COLO829 (cell line): ENCODE results near the gene ART3.

Source experiments
- DNase-seq: peaks from one replicate; pipeline ENCODE4 v3.0.0; 2012; ENCODE audit warnings: low spot score

Gene ART3

GRCh38 chr4:76072760-76073159, 1.7 kb upstream of the ART3 start:
- no peak for DNase-seq

- peak; percentile 63 for DNase-seq
Observed at GRCh38 chr4:76074993-76075600, 588 bp downstream of the ART3 start.

- no peak for DNase-seq
Observed at GRCh38 chr4:76078033-76078613, 3.6 kb downstream of the ART3 start.

- DNase-seq: no peak
Observed at GRCh38 chr4:76083386-76083988, 9.0 kb downstream of the ART3 start.

- DNase-seq: no peak
Observed at GRCh38 chr4:76084542-76084941, 10.0 kb downstream of the ART3 start.

GRCh38 chr4:76087007-76087769, 12.7 kb downstream of the ART3 start:
- peak; percentile 94 for DNase-seq

- DNase-seq: no peak
Observed at GRCh38 chr4:76088719-76089118, 14.2 kb downstream of the ART3 start.

GRCh38 chr4:76090241-76090691, 15.8 kb downstream of the ART3 start:
- peak; percentile 94 for DNase-seq

GRCh38 chr4:76091052-76091451, 16.5 kb downstream of the ART3 start:
- DNase-seq: no peak

- DNase-seq: no peak
Observed at GRCh38 chr4:76095568-76095967, 21.1 kb downstream of the ART3 start.

- no peak for DNase-seq
Observed at GRCh38 chr4:76096076-76096475, 21.6 kb downstream of the ART3 start.

GRCh38 chr4:76105652-76106051, 31.1 kb downstream of the ART3 start:
- no peak for DNase-seq

GRCh38 chr4:76106442-76106841, 31.9 kb downstream of the ART3 start:
- no peak for DNase-seq

- no peak for DNase-seq
Observed at GRCh38 chr4:76108467-76109181, 34.1 kb downstream of the ART3 start.

GRCh38 chr4:76116821-76117220, 42.3 kb downstream of the ART3 start:
- DNase-seq: no peak

- no peak for DNase-seq
Observed at GRCh38 chr4:76117536-76117935, 43.0 kb downstream of the ART3 start.

- DNase-seq: no peak
Observed at GRCh38 chr4:76120199-76120598, 45.7 kb downstream of the ART3 start.

GRCh38 chr4:76125816-76126215, 51.3 kb downstream of the ART3 start:
- DNase-seq: no peak

GRCh38 chr4:76127754-76128153, 53.2 kb downstream of the ART3 start:
- DNase-seq: no peak

GRCh38 chr4:76141241-76141640, 66.7 kb downstream of the ART3 start:
- DNase-seq: no peak

- DNase-seq: no peak
Observed at GRCh38 chr4:76144546-76144945, 70.0 kb downstream of the ART3 start.

- peak; percentile 58 for DNase-seq
Observed at GRCh38 chr4:76147454-76148141, 73.1 kb downstream of the ART3 start.
